Measurements from ENCODE around the gene CHGA. TPM values are rescaled to one million over a fixed set of nuclear protein-coding genes. Genes with fewer than 3 reads are reported as not detected.

CHGA gene
- total and polyA plus RNA-seq, 2 donors (not counting 1 experiment from before 2014, with no cell fraction given), result not detected

GRCh38 chr14:92907316-92907911 lies 15.5 kb upstream of the CHGA start:
- Histone ChIP-seq H2AFZ (ENCODE audit: insufficient read depth, low read depth, low read length, poor library complexity, severe bottlenecking) (no peak overlapping the region), H3K4me2 (replicated peaks; ENCODE audit: low read depth, low read length, poor library complexity, severe bottlenecking) (no peak overlapping the region), H3K4me3 (ENCODE audit: control extremely low read depth in 1 of 5, extremely low read depth in 1 of 5, insufficient read depth in 1 of 5, low read depth in 2 of 5, low read length in 4 of 5) (no peak overlapping the region), H3K9me3 (ENCODE audit: control extremely low read depth in 1 of 3, control insufficient read depth in 2 of 3, insufficient read depth in 1 of 3, low read length in 2 of 3) (peaks cover 0 to 5% (median 0%) of the 10 kb centered on the region in 3 donors), H4K20me1 (ENCODE audit: control insufficient read depth, insufficient read depth, low read length, poor library complexity, severe bottlenecking) (no peaks in the 10 kb centered on the region), H3K9ac (ENCODE audit: low read length) (no peak overlapping the region), H3K27ac (ENCODE audit: low read length in 2 of 2) (no peak overlapping the region), H3K36me3 (replicated peaks in 1 of 2; ENCODE audit: control extremely low read depth in 1 of 2, control insufficient read depth in 1 of 2, extremely low read depth in 1 of 2, insufficient read depth in 2 of 2, low read length in 1 of 2) (no peaks in the 10 kb centered on the region), H3K4me1 (ENCODE audit: control insufficient read depth in 2 of 2, insufficient read depth in 2 of 2, low read length in 2 of 2) (no peaks in the 10 kb centered on the region), H3K79me2 (ENCODE audit: control insufficient read depth, insufficient read depth, low read length) (no peaks in the 10 kb centered on the region), H3K27me3 (replicated peaks in 1 of 4; ENCODE audit: control extremely low read depth in 1 of 4, control insufficient read depth in 3 of 4, insufficient read depth in 4 of 4, low read length in 3 of 4) (peaks cover 0 to 15% (median 0%) of the 10 kb centered on the region in 4 experiments)
- peaks cover 27% of the 10 kb centered on the region for H3K27me3 Mint-ChIP-seq
- POLR2A ChIA-PET, result no interaction called here
- H3K9me3 Mint-ChIP-seq (ENCODE audit: insufficient read depth), result no peaks in the 10 kb centered on the region
- TF ChIP-seq CTCF (IDR thresholded peaks at IDR 0.05), result no peak
- no peak for TF ChIP-seq EZH2 (IDR thresholded peaks at IDR 0.05; ENCODE audit: borderline replicate concordance, insufficient read depth, low read depth, low read length, poor library complexity, severe bottlenecking)
- H3K4me3 Mint-ChIP-seq, result no peak overlapping the region
- no peak for ATAC-seq (ENCODE audit: low read depth)
- no peaks in the 10 kb centered on the region for H3K4me1 Mint-ChIP-seq
- CTCF ChIA-PET, result no interaction called here
- DNase-seq, result no peak
- no CpG with 5 or more reads among the region's 6 CpGs for WGBS (ENCODE audit: insufficient coverage)
- intact Hi-C loops (cut with micrococcal nuclease), result no loop called here
- no peak overlapping the region for H3K27ac Mint-ChIP-seq

- TF ChIP-seq CTCF (IDR thresholded peaks at IDR 0.05) (no peak), EZH2 (IDR thresholded peaks at IDR 0.05; ENCODE audit: borderline replicate concordance, insufficient read depth, low read depth, low read length, poor library complexity, severe bottlenecking) (no peak)
- peaks cover 21% of the 10 kb centered on the region for H3K27me3 Mint-ChIP-seq
- Histone ChIP-seq H3K36me3 (replicated peaks in 1 of 2; ENCODE audit: control extremely low read depth in 1 of 2, control insufficient read depth in 1 of 2, extremely low read depth in 1 of 2, insufficient read depth in 2 of 2, low read length in 1 of 2) (no peaks in the 10 kb centered on the region), H2AFZ (ENCODE audit: insufficient read depth, low read depth, low read length, poor library complexity, severe bottlenecking) (no peak overlapping the region), H3K27ac (ENCODE audit: low read length in 2 of 2) (no peak overlapping the region), H3K79me2 (ENCODE audit: control insufficient read depth, insufficient read depth, low read length) (no peaks in the 10 kb centered on the region), H3K9ac (ENCODE audit: low read length) (no peak overlapping the region), H3K27me3 (replicated peaks in 1 of 4; ENCODE audit: control extremely low read depth in 1 of 4, control insufficient read depth in 3 of 4, insufficient read depth in 4 of 4, low read length in 3 of 4) (peaks cover 0 to 9% (median 0%) of the 10 kb centered on the region in 4 experiments), H3K4me2 (replicated peaks; ENCODE audit: low read depth, low read length, poor library complexity, severe bottlenecking) (no peak overlapping the region), H3K4me3 (ENCODE audit: control extremely low read depth in 1 of 5, extremely low read depth in 1 of 5, insufficient read depth in 1 of 5, low read depth in 2 of 5, low read length in 4 of 5) (no peak overlapping the region), H3K9me3 (ENCODE audit: control extremely low read depth in 1 of 3, control insufficient read depth in 2 of 3, insufficient read depth in 1 of 3, low read length in 2 of 3) (peaks cover 0 to 14% (median 0%) of the 10 kb centered on the region in 3 donors), H3K4me1 (ENCODE audit: control insufficient read depth in 2 of 2, insufficient read depth in 2 of 2, low read length in 2 of 2) (no peaks in the 10 kb centered on the region), H4K20me1 (ENCODE audit: control insufficient read depth, insufficient read depth, low read length, poor library complexity, severe bottlenecking) (no peaks in the 10 kb centered on the region)
- H3K4me1 Mint-ChIP-seq, result no peaks in the 10 kb centered on the region
- H3K9me3 Mint-ChIP-seq (ENCODE audit: insufficient read depth), result no peaks in the 10 kb centered on the region
- DNase-seq (no peak), ATAC-seq (ENCODE audit: low read depth) (no peak)
- intact Hi-C loops (cut with micrococcal nuclease), result no loop called here
- 12% methylated on average over 6 of the region's 7 CpGs for WGBS (ENCODE audit: insufficient coverage)
- H3K4me3 Mint-ChIP-seq, result no peak overlapping the region
- CTCF ChIA-PET, result no interaction called here
- POLR2A ChIA-PET, result interaction anchor here (0.6 kb wide), 1 partner anchor 45 kb away, joined by 3 read pairs; no protein-coding TSS in a partner anchor
- no peak overlapping the region for H3K27ac Mint-ChIP-seq
Measured at GRCh38 chr14:92914087-92914656, 8.8 kb upstream of the CHGA start.

Measured in B cell (primary cell).